K562 (cell line): ENCODE data around the gene CLASP1. TPM values are rescaled to one million over a fixed set of nuclear protein-coding genes. Genes with fewer than 3 reads are reported as not detected.

Experiments
- ATAC-seq: fragments of 200-7000 bp; cut with Tn5 transposase; 3 replicates; pipeline ENCODE4 v1.9.1; 2020; ENCODE audit warnings: moderate library complexity
- BruUV-seq: library from RNA; stranded (reverse); fragments of 400-500 nt; replicated peaks from 2 replicates; lab custom pipeline; 2021; lab: Mats Ljungman, UMichigan
- CTCF ChIA-PET: fragments of 300-600 bp; formaldehyde crosslinking; extraction: SDS; loops from one replicate; lab custom pipeline; 2021; ENCODE audit warnings: low intra/inter-chr PET ratio; lab: Yijun Ruan, JAX
- POLR2A ChIA-PET: fragments of 300-600, 350-650 bp; sonication (Branson Sonifier 250); formaldehyde crosslinking; extraction: SDS; loops from one replicate; lab custom pipeline; 2021; ENCODE audit warnings: antibody characterized with exemption, inconsistent platforms; lab: Yijun Ruan, JAX
- DNase-seq, 4 experiments: peaks; one replicate each; pipeline versions ENCODE4 v3.0.0 to v3.0.0-alpha.2; 2011 to 2018; ENCODE audit warnings: low spot score in 3 of 4, mixed read lengths in 3 of 4; ENCODE audit errors: extremely low read depth in 1 of 4
- FAIRE-seq: peaks from 2 replicates; lab custom pipeline; 2011; peaks lifted over from hg19 to GRCh38; lab: Jason Lieb, UNC
- H2AFZ ChIP-seq: 2 replicates; pipeline ENCODE4 v1.6.0; 2011; ENCODE audit warnings: low read depth, low read length, control low read depth, inconsistent platforms
- H3K27ac ChIP-seq: fragments of 200-600 bp; 3 replicates; pipeline ENCODE4 v1.8.0; 2011; ENCODE audit warnings: low read depth, mild to moderate bottlenecking, control low read depth, inconsistent platforms, low read length, moderate library complexity, mixed read lengths; ENCODE audit errors: extremely low read depth
- H3K27me3 ChIP-seq, 2 experiments: fragments of 300-600 bp in 1 of 2; 2 replicates in 1 of 2; 3 replicates in 1 of 2; pipeline versions ENCODE4 v1.6.0 to v1.8.0; 2011; ENCODE audit warnings: inconsistent platforms in 2 of 2, low read length in 2 of 2, mild to moderate bottlenecking in 1 of 2, mixed read lengths in 1 of 2, moderate library complexity in 1 of 2; ENCODE audit not compliant: control insufficient read depth in 2 of 2, insufficient read depth in 2 of 2
- H3K36me3 ChIP-seq: fragments of 300-600 bp; 3 replicates; pipeline ENCODE4 v1.8.0; 2011; ENCODE audit warnings: mild to moderate bottlenecking, low read length, inconsistent platforms; ENCODE audit not compliant: control insufficient read depth, insufficient read depth
- H3K4me1 ChIP-seq, 2 experiments: fragments of 200-600 bp in 1 of 2; replicated peaks in 1 of 2; 2 replicates in 1 of 2; 3 replicates in 1 of 2; pipeline versions ENCODE4 v1.5.1 to v1.8.0; 2011; ENCODE audit warnings: inconsistent platforms in 2 of 2, low read length in 2 of 2, mild to moderate bottlenecking in 1 of 2, mixed read lengths in 1 of 2, moderate library complexity in 1 of 2; ENCODE audit not compliant: control insufficient read depth in 2 of 2, insufficient read depth in 2 of 2
- H3K4me2 ChIP-seq: 2 replicates; pipeline ENCODE4 v1.6.1; 2011; ENCODE audit warnings: low read length, control low read depth, inconsistent platforms, mixed read lengths; ENCODE audit not compliant: insufficient read depth
- H3K4me3 ChIP-seq: fragments of 200-600 bp; sonication (generic), shearing (Covaris generic); 2 replicates; pipeline ENCODE4 v1.5.1; 2016; ENCODE audit warnings: control low read depth, inconsistent platforms
- H3K79me2 ChIP-seq: fragments of 200-600 bp; 3 replicates; pipeline ENCODE4 v1.8.0; 2011; ENCODE audit warnings: low read length, inconsistent platforms; ENCODE audit not compliant: control insufficient read depth, insufficient read depth
- H3K9ac ChIP-seq, 2 experiments: 2 replicates each; pipeline versions ENCODE4 v1.6.0 to v1.6.1; 2011; ENCODE audit warnings: low read depth in 2 of 2, low read length in 2 of 2, control low read depth in 1 of 2, inconsistent platforms in 1 of 2, mild to moderate bottlenecking in 1 of 2, mixed read lengths in 1 of 2; ENCODE audit not compliant: insufficient read depth in 1 of 2
- H3K9me1 ChIP-seq: one replicate; pipeline ENCODE4 v1.6.0; 2011; ENCODE audit warnings: inconsistent platforms, mild to moderate bottlenecking, low read length, moderate library complexity; ENCODE audit not compliant: control insufficient read depth, insufficient read depth
- H3K9me3 ChIP-seq: replicated peaks from 2 replicates; pipeline ENCODE4 v1.5.1; 2011; ENCODE audit warnings: low read depth, low read length, inconsistent platforms; ENCODE audit not compliant: control insufficient read depth, insufficient read depth
- H4K20me1 ChIP-seq: replicated peaks from 2 replicates; pipeline ENCODE4 v1.6.1; 2011; ENCODE audit warnings: low read length, inconsistent platforms, mixed read lengths; ENCODE audit not compliant: control insufficient read depth, insufficient read depth
- DLX4 ChIP-seq: fragments of 250-450 bp; sonication (Bioruptor Pico); IDR thresholded peaks from 2 replicates; pipeline ENCODE4 v1.6.1; 2021; ENCODE audit warnings: mild to moderate bottlenecking
- HDAC8 ChIP-seq: fragments of 450-650 bp; IDR thresholded peaks from 2 replicates; pipeline ENCODE4 v1.6.1; 2016; ENCODE audit warnings: mild to moderate bottlenecking, missing genetic modification characterization, moderate library complexity, missing compliant biosample characterization
- MBD2 ChIP-seq: sonication (generic); IDR thresholded peaks from 2 replicates; pipeline ENCODE4 v1.6.1; 2016; ENCODE audit warnings: low read depth, borderline replicate concordance
- POLR2G ChIP-seq: fragments of 200-400 bp; formaldehyde crosslinking; IDR thresholded peaks from 2 replicates; pipeline ENCODE4 v1.6.1; 2017; ENCODE audit warnings: low read depth, mild to moderate bottlenecking, antibody characterized with exemption, low read length, moderate library complexity
- RAD21 ChIP-seq, 2 experiments: fragments of 250-450 bp in 1 of 2; fragments of 450-650 bp in 1 of 2; sonication (Bioruptor Pico) in 1 of 2; formaldehyde crosslinking in 1 of 2; IDR thresholded peaks in 1 of 2; conservative IDR thresholded peaks in 1 of 2; 2 replicates each; pipeline versions ENCODE4 v1.4.0 to v1.8.0; 2020 to 2022; ENCODE audit warnings: mild to moderate bottlenecking in 2 of 2, moderate library complexity in 1 of 2
- SLC30A9 ChIP-seq: fragments of 250-450 bp; sonication (Bioruptor Pico); IDR thresholded peaks from 2 replicates; pipeline ENCODE4 v1.8.0; 2022; ENCODE audit warnings: mild to moderate bottlenecking, moderate library complexity
- TBP ChIP-seq: optimal IDR thresholded peaks from 2 replicates; pipeline ENCODE3; 2011; ENCODE audit warnings: low read depth, low read length, improper control_type of control experiment
- U2AF2 ChIP-seq: fragments of 200-400 bp; formaldehyde crosslinking; optimal IDR thresholded peaks from 2 replicates; pipeline ENCODE3; 2017; ENCODE audit warnings: low read depth, mild to moderate bottlenecking, low read length
- ZNF431 ChIP-seq: sonication (generic); formaldehyde crosslinking; IDR thresholded peaks from 2 replicates; pipeline ENCODE4 v1.8.0; 2022; ENCODE audit warnings: mild to moderate bottlenecking, missing genetic modification reagents
- WGBS: fragments of 100-300 bp; shearing (Covaris generic); methylation state at CpG from one replicate; pipeline ENCODE4 v1.1.6; 2016; ENCODE audit warnings: low coverage, mixed read lengths; ENCODE audit not compliant: insufficient coverage; ENCODE audit errors: missing lambda C conversion rate; 5-methylcytosine and 5-hydroxymethylcytosine counted together
- in situ Hi-C: fragments of 300-500 bp; cut with MboI; formaldehyde crosslinking; loops from 4 replicates; pipeline ENCODE4 v1.15.0; 2018; ENCODE audit warnings: inconsistent platforms, mixed read lengths
- intact Hi-C: fragments of 100-400 bp; cut with micrococcal nuclease; formaldehyde crosslinking; loops from 2 replicates; pipeline ENCODE4 v1.14.2; 2022
- polyA plus RNA-seq, 8 experiments: library from polyadenylated mRNA; depleted of rRNA in 4 of 8; stranded (reverse) in 5 of 8; unstranded in 3 of 8; fragments of >200 nt; fragmentation: Nextera tagmentation in 2 of 8; fragmentation: Illumina TruSeq in 1 of 8; extraction: Ambion mirVana in 2 of 8; extraction: Trizol in 1 of 8; gene quantifications; 2 replicates each; pipeline versions ENCODE4 v1.2.1 to v1.2.3, GENCODE V29; 2011 to 2014; ENCODE audit warnings: inconsistent platforms in 1 of 8, missing spikeins in 1 of 8
- total RNA-seq, 7 experiments: library from RNA; depleted of rRNA in 6 of 7; stranded (reverse); fragments of >200 nt in 6 of 7; fragmentation: Illumina TruSeq in 2 of 7; extraction: Trizol in 2 of 7; gene quantifications; 2 replicates each; pipeline versions ENCODE4 v1.2.1 to v1.2.3, GENCODE V29; 2011 to 2021; ENCODE audit warnings: low replicate concordance in 1 of 7

The CLASP1 gene
- total and polyA plus RNA-seq, 9 of the 15 experiments (the other 6 are each of a cell fraction or from before 2014, with no cell fraction given) = 1.7 to 40.3 (median 20.7) TPM

DNA sequence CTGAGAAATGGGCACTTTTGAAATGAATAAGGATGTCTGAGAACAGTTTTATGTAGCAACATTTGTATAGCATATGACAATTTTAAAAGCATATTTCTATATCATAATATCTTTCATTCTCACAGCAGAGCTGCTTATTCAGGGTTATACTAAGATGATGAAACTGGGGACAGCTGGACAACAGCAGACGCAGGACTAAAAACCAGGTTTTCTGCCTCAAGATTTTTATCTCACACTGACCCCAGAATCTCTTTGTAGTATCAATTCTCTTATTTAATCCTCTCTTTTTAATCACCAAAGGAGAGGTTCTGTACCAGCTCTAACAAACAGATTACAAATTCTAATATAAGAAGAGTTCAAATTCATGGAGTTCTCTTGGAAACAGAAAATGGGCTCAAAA lies 290.1 kb downstream of the CLASP1 start:
- FAIRE-seq (no peak), DNase-seq (no peak), ATAC-seq (no peak)
- Histone ChIP-seq H3K4me2 (no peak overlapping the region), H4K20me1 (no peaks in the 10 kb centered on the region; the same call in 1 of the 2 replicates), H3K9me1 (no peaks in the 10 kb centered on the region), H3K4me1 (no peaks in the 10 kb centered on the region), H2AFZ (no peak overlapping the region), H3K36me3 (peaks cover 67% of the 10 kb centered on the region), H3K27ac (no peak overlapping the region), H3K9me3 (no peaks in the 10 kb centered on the region), H3K27me3 (no peaks in the 10 kb centered on the region), H3K4me3 (no peak overlapping the region), H3K9ac (no peak overlapping the region), H3K79me2 (no peaks in the 10 kb centered on the region)
- WGBS = 88% methylated on average over 1 of the region's 1 CpG
- POLR2A ChIA-PET = interaction anchor here (0.9 to 1.2 kb wide), 2 partner anchors 17 to 285 kb away, joined by 3 read pairs; no protein-coding TSS in a partner anchor
- in situ Hi-C loops (no loop called here), intact Hi-C loops (no loop called here)
- TF ChIP-seq MBD2 (no peak), RAD21 (CRISPR knock-in tag; conservative IDR thresholded peaks at IDR 0.05 in 1 of 2, IDR thresholded peaks at IDR 0.05 in 1 of 2) (no peak), DLX4 (no peak), SLC30A9 (CRISPR knock-in tag) (no peak), TBP (no peak), ZNF431 (CRISPR knock-in tag) (no peak), U2AF2 (no peak), HDAC8 (tag) (no peak), POLR2G (no peak)
- BruUV-seq = no TSS peak
- CTCF ChIA-PET = no interaction called here
